A673 (cell line): ENCODE measurements around the gene PNLIPRP1.

Experiments used
- CTCF ChIP-seq: fragments of 300-800, 200-600 bp; sonication (generic); conservative IDR thresholded peaks from 2 replicates; pipeline ENCODE4 v1.5.1; 2017; ENCODE audit warnings: low read depth, mild to moderate bottlenecking, antibody characterized with exemption, low read length, moderate library complexity, mixed read lengths
- EZH2 ChIP-seq: fragments of 200-600 bp; sonication (generic); IDR thresholded peaks from 2 replicates; pipeline ENCODE4 v1.6.1; 2017; ENCODE audit warnings: borderline replicate concordance, low read depth, mild to moderate bottlenecking, mixed read lengths, antibody characterized with exemption, low read length; ENCODE audit not compliant: poor library complexity, severe bottlenecking

GRCh38 chr10:116566932-116567331, 23.8 kb upstream of the PNLIPRP1 start:
- TF ChIP-seq CTCF, result no peak
- no peak for TF ChIP-seq EZH2
